Kidney (tissue), 14 donors: ENCODE measurements around the gene ZFYVE26. TPM values are rescaled to one million over a fixed set of nuclear protein-coding genes. Genes with fewer than 3 reads are reported as not detected.
"Not testable (repeated sequence)": the region's sequence is repeated elsewhere in the genome, so short reads cannot be mapped to it uniquely, and the experiment has no call there.

Experiments
- DNase-seq, 5 donors: peaks; one replicate each; pipeline ENCODE4 v3.0.0-alpha.2; 2013 to 2020
- FAIRE-seq: peaks from 2 replicates; lab custom pipeline; 2012; peaks lifted over from hg19 to GRCh38; lab: Jason Lieb, UNC
- H3K27ac ChIP-seq, 2 donors: one replicate each; pipeline ENCODE4 v1.7.0; 2013; ENCODE audit warnings: low read depth in 2 of 2, low read length in 2 of 2, inconsistent platforms in 1 of 2
- H3K27me3 ChIP-seq: one replicate; pipeline ENCODE4 v1.7.1; 2013; ENCODE audit warnings: low read length, inconsistent platforms; ENCODE audit not compliant: control insufficient read depth, insufficient read depth
- H3K36me3 ChIP-seq, 3 donors: one replicate each; pipeline versions ENCODE4 v1.7.0 to v1.7.1; 2013; ENCODE audit warnings: low read length in 3 of 3, control low read depth in 1 of 3, inconsistent platforms in 1 of 3; ENCODE audit not compliant: insufficient read depth in 3 of 3, control insufficient read depth in 2 of 3
- H3K4me1 ChIP-seq, 3 donors: one replicate each; pipeline versions ENCODE4 v1.7.0 to v1.7.1; 2013; ENCODE audit warnings: low read length in 3 of 3, inconsistent platforms in 1 of 3, low read depth in 1 of 3; ENCODE audit not compliant: control insufficient read depth in 2 of 3, insufficient read depth in 2 of 3
- H3K4me3 ChIP-seq, 3 donors: one replicate each; pipeline versions ENCODE4 v1.7.0 to v1.8.1; 2013; ENCODE audit warnings: low read length in 3 of 3, control low read depth in 1 of 3, inconsistent platforms in 1 of 3
- H3K9ac ChIP-seq, 3 donors: one replicate each; pipeline versions ENCODE4 v1.7.0 to v1.7.1; 2013; ENCODE audit warnings: low read length in 3 of 3, control low read depth in 1 of 3, inconsistent platforms in 1 of 3
- H3K9me3 ChIP-seq, 3 donors: one replicate each; pipeline versions ENCODE4 v1.7.0 to v1.7.1; 2013; ENCODE audit warnings: low read length in 3 of 3, control low read depth in 1 of 3, inconsistent platforms in 1 of 3; ENCODE audit not compliant: control insufficient read depth in 2 of 3, insufficient read depth in 1 of 3
- intact Hi-C: fragments of 100-400 bp; cut with DNase I; formaldehyde crosslinking; loops from one replicate; pipeline ENCODE4 v1.11.1; 2022
- polyA plus RNA-seq: library from polyadenylated mRNA; stranded (reverse); fragments of 350-450 nt; fragmentation: Illumina TruSeq; extraction: RNeasy Lipid Tissue Mini Kit (QIAGEN cat#74804); gene quantifications from one replicate; pipeline ENCODE4 v1.2.3, GENCODE V29; 2014; ENCODE audit warnings: low read depth, low replicate concordance; ENCODE audit not compliant: insufficient read depth
- total RNA-seq: library from RNA; stranded (reverse); fragmentation: NEBNext Ultra II Directional; extraction: Animal tissue kit (Norgen Biotek cat#: 25700); gene quantifications from one replicate; pipeline ENCODE4 v1.2.1, GENCODE V29; 2021
- TF ChIP-seq, protein P1 (sequence below): IDR thresholded peaks from 3 replicates; pipeline ENCODE4 v1.5.1; 2012; ENCODE audit warnings: mild to moderate bottlenecking, moderate library complexity, borderline replicate concordance; ENCODE audit not compliant: insufficient read depth; ENCODE audit errors: extremely low read depth
- donor health status: control.
- donor health status: control.
- donor health status: control.
- donor health status: control.
- donor health status: control.
- donor health status: DM: yes; HTN: yes; CAD: no.
- donor health status: Normal renal cell carcinoma (clear cell type).

Gene ZFYVE26
- total and polyA plus RNA-seq, 2 donors from 2014 or later, result 4.2 to 25.3 TPM

DNA sequence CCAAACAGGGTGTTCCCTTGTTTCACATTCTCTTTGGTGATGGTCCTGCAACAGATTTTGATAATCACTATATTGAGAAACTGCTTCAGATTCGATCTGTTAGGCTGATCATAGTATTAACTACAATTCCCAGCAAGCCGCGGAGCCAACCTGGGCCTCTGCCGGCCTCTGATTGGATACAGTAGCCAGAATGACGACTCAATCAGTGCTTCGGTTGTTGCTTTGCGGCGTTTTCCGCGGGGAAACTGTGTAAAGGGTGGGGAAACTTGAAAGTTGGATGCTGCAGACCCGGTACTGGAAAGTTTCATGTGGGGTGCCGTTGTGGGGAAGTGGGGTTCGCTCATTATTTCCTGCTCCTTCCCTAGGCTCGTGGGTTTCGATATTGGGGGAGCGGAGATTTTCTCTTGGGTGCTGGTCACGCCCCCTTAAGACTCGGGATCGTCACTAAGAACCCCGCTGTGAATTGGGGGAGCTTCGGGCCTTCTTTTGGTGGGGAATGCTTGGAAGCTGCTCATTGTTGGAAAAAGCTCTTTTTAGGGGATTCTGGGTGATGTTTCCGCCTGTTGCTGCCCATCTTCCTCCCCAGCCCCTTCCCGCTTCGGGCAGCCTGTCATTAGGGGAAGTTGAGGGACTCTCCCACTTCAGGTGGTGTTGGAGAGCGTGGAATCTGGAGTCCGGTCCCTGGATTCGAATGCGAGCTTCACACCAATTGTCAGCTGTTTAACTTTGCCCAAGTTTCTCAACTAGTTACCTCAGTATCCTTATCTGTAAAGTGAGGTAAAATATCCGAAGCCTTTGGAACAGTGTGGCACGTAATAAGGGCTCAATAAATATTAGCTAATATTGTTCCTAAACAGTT lies 3.4 kb upstream of the ZFYVE26 start, which contains the start of gene RAD51B:
Gene RAD51B, plus strand, starts transcription at position 217 of the 859 bp plus-strand sequence.
- Histone ChIP-seq H3K36me3 (no peaks in the 10 kb centered on the region), H3K27me3 (no peaks in the 10 kb centered on the region), H3K4me1 (peaks cover 5 to 11% (median 9%) of the 10 kb centered on the region in 3 donors), H3K9me3 (no peaks in the 10 kb centered on the region), H3K27ac (peak within 1 kb of the TSS in 1 of 2 donors; percentile 59), H3K9ac (peak within 1 kb of the TSS; percentile 50 to 98 (median 57)), H3K4me3 (peak within 1 kb of the TSS; percentile 92 to 99 (median 97))
- intact Hi-C loops, result no loop called here
- FAIRE-seq (peak; percentile 68), DNase-seq (peak; percentile 90 to 95 (median 94))
- TF ChIP-seq, protein P1, sequence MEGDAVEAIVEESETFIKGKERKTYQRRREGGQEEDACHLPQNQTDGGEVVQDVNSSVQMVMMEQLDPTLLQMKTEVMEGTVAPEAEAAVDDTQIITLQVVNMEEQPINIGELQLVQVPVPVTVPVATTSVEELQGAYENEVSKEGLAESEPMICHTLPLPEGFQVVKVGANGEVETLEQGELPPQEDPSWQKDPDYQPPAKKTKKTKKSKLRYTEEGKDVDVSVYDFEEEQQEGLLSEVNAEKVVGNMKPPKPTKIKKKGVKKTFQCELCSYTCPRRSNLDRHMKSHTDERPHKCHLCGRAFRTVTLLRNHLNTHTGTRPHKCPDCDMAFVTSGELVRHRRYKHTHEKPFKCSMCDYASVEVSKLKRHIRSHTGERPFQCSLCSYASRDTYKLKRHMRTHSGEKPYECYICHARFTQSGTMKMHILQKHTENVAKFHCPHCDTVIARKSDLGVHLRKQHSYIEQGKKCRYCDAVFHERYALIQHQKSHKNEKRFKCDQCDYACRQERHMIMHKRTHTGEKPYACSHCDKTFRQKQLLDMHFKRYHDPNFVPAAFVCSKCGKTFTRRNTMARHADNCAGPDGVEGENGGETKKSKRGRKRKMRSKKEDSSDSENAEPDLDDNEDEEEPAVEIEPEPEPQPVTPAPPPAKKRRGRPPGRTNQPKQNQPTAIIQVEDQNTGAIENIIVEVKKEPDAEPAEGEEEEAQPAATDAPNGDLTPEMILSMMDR, result no peak

DNA sequence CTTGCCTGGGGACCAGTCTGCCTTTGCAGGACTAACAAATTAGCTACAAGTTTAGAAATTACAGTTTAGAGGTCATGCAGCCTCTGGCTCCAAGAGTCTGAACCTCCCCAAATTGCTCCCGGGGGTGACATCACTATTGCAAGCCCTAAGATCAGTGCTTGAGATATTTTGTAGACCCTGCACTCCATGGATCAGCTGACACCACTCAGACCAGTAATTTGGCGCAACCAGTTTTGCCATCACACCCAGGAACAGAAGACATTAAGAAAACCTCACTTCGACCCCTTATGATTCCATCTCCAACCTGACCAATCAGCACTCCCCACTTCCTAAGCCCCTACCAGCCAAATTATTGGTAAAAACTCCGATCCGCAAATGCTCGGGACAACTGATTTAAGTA lies 2.1 kb upstream of the ZFYVE26 start:
- H3K9ac ChIP-seq, H3K4me3 ChIP-seq, H3K36me3 ChIP-seq, intact Hi-C loops, H3K9me3 ChIP-seq, FAIRE-seq, H3K27me3 ChIP-seq, DNase-seq, H3K27ac ChIP-seq: not testable (repeated sequence)
- peaks cover 5 to 11% (median 9%) of the 10 kb centered on the region in 3 donors for H3K4me1 ChIP-seq

DNA sequence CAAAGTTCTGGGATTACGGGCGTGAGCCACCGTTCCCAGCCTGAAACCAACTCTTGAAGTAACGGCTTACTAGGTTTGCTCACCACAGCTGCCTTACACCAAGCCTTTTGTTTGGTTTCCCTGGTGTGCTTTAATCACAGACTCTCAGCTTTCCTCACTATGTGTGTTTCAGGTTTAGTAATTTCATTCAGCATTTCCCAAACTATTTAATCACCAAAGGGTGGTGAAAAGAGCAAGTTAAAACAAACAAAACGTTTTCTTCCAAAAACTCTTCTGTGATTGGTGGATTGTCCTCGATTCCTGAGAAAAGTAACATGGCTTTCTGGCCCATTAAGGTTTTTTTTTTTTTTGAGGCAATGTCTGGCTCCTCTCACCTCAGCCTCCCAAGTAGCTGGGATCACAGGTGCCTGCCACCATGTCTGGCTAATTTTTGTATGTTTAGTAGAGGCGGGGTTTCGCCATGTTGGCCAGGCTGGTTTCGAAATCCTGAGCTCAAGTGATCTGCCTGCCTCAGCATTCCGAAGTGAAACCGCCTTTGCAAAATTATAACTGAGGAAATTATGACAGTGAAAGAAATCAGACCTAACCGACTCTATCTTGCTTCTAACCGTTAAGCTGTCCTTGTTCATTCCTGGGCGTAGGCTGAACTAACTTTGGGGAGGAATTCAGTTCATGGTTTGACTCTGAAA lies 1.5 kb upstream of the ZFYVE26 start:
- Histone ChIP-seq H3K36me3 (no peaks in the 10 kb centered on the region), H3K9ac (no peak overlapping the region), H3K27me3 (no peaks in the 10 kb centered on the region), H3K9me3 (no peaks in the 10 kb centered on the region), H3K4me3 (no peak overlapping the region), H3K27ac (no peak overlapping the region), H3K4me1 (peaks cover 5 to 11% (median 9%) of the 10 kb centered on the region in 3 donors)
- intact Hi-C loops, result no loop called here
- DNase-seq (no peak), FAIRE-seq (no peak)
- TF ChIP-seq, protein P1, result no peak
